ENCODE measurements around the gene RNF123.

DNA sequence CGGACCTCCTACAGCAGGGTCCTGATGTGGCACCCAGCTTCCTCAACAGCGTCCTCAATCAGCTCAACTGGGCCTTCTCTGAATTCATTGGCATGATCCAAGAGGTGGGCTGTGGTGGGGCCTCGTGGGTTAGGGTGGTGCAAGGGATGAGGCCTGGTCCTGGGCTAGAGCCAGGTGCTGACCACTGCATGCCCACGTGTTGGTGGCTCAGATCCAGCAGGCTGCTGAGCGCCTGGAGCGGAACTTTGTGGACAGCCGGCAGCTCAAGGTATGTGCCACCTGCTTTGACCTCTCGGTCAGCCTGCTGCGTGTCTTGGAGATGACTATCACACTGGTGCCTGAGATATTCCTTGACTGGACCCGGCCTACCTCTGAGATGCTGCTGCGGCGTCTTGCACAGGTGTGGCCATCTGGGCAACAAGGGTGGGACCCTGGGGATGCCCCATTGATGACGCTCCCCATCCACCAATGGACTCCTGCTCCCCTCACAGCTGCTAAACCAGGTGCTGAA, 26.3 kb downstream of the RNF123 start:
- TF ChIP-seq, protein P1, sequence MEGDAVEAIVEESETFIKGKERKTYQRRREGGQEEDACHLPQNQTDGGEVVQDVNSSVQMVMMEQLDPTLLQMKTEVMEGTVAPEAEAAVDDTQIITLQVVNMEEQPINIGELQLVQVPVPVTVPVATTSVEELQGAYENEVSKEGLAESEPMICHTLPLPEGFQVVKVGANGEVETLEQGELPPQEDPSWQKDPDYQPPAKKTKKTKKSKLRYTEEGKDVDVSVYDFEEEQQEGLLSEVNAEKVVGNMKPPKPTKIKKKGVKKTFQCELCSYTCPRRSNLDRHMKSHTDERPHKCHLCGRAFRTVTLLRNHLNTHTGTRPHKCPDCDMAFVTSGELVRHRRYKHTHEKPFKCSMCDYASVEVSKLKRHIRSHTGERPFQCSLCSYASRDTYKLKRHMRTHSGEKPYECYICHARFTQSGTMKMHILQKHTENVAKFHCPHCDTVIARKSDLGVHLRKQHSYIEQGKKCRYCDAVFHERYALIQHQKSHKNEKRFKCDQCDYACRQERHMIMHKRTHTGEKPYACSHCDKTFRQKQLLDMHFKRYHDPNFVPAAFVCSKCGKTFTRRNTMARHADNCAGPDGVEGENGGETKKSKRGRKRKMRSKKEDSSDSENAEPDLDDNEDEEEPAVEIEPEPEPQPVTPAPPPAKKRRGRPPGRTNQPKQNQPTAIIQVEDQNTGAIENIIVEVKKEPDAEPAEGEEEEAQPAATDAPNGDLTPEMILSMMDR (IDR thresholded peaks at IDR 0.05): no peak
- TF ChIP-seq POLR2A (IDR thresholded peaks at IDR 0.05): no peak
